NCI-H82 (cell line): ENCODE data around the gene ABHD11.
"Not testable (repeated sequence)": the region's sequence is repeated elsewhere in the genome, so short reads cannot be mapped to it uniquely, and the experiment has no call there.

Experiments
- DNase-seq: peaks from one replicate; lab custom pipeline; 2025; lab: John Stamatoyannopoulos, UW

The ABHD11 gene

DNA sequence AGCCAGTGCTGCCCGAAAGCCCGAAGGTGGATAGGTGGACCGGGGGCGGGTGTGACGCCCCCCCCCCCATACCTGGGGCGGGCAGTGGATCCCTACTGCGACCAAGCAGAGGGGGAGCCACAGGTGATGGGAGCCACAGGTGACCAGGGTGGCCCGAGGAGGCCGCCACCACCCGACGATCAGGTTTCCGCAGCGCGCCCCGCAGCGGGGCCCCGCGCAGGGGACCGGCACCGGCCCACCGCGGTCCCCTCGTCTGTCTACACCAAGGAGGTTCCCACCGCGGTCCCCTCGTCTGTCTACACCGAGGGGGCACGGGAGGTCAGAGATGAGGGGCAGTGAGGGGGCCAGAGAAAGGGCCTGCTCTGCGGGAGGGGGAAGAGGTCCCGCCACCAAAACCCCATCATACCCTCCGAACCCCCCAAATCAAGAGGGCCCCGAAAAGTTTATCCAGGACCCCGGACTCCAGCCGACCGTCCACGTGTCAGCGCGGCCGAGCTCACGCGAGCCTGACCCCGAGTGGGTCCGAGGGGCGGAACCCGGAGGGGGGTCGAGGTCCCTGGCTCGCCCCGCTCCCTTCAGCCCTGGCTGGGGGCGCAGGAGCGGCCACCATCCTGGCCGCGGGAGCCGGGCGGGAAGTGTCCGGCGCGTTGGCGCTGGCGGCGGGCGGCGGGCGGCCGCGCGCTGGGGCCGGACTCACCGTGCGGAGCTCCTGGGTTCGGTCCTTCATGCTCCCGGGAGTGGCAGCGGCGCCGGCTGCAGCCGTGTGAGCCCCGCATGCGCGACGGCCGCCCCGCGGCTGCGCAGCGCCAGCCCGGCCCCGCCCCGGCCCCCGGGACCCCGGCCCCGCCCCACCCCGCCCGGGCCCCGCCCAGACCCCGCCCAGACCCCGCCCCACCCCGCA lies 19.4 kb downstream of the ABHD11 start, which contains the start of gene STX1A:
Gene STX1A (minus strand): TSS at position 765 of the 901 bp plus-strand sequence. CDS start 38 bp downstream, at position 727.
- DNase-seq: peak; percentile 73

- no peak for DNase-seq
Observed at GRCh38 chr7:73718438-73718881, 20.1 kb downstream of the ABHD11 start.

- no peak for DNase-seq
Observed at GRCh38 chr7:73717991-73718405, 20.6 kb downstream of the ABHD11 start.

GRCh38 chr7:73717025-73717807 lies 21.4 kb downstream of the ABHD11 start:
- no peak for DNase-seq

GRCh38 chr7:73716318-73716890 lies 22.2 kb downstream of the ABHD11 start:
- peak; percentile 74 for DNase-seq

GRCh38 chr7:73715648-73716317 lies 22.8 kb downstream of the ABHD11 start:
- peak; percentile 75 for DNase-seq

DNA sequence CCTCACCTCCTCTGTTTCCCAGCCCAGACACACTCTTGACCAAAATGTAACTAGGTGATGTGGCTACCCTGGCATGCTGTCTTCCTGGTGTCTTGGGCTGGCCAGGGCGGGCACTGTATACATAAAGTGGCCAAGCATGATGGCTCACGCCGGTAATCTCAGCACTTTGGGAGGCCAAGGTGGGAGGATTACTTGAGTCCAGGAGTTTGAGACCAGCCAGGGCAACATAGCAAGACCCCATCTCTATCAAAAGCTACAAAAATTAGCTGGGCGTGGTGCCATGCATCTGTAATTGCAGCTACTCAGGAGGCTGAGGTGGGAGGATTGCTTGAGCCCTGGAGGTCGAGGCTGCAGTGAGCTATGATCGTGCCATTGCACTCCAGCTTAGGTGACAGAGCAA lies 25.3 kb downstream of the ABHD11 start:
- not testable (repeated sequence) for DNase-seq

DNA sequence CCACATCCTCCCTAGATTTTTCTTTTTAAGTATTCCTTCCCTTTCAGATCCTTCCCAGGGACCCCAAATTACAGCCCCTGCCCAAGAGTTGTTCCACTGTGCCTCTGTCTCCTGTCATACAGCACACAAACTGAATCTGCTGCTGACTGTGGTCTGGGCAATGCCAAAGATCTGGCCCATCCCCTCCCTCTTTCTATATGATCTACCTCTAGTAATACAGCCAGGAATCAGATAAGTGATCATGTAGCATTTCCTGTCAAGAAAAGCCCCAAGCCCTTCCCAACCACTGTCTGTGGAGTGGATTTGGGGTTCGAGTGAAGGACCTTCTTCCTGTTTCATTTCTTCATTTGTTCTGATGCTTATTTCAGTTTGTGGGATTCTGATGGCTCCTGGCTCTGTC lies 25.8 kb downstream of the ABHD11 start:
- DNase-seq: no peak

- no peak for DNase-seq
Observed at GRCh38 chr7:73708961-73709549, 29.5 kb downstream of the ABHD11 start.

DNA sequence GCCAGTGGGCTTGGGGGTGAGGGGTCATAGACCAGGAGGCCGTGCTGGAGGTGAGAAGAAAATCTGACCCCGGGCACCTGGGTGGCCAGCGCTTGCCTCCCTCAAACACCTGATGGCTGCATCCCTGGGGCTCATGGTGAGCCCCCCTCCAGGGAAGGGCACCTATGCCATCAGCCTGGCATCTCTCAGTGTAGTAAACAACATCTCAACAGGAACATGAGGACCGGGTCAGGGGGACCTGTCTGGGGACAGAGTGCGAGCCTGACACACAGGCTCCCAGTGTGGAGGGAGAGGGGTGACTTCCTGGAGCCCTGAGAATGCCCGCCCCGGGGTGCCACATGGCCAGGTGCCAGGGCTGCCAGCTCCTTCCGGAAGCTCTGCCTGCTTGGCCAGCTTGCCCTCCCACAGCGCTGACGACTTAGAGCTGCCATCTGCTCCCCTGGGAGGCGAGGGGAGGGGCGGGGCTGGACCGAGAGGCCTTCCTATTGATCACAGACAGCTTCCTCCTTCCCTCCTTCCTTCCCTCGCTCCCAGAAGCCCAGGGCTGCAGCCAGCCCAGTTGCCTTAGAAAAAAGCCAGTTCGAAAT lies 31.5 kb downstream of the ABHD11 start:
- DNase-seq: peak; percentile 92

DNA sequence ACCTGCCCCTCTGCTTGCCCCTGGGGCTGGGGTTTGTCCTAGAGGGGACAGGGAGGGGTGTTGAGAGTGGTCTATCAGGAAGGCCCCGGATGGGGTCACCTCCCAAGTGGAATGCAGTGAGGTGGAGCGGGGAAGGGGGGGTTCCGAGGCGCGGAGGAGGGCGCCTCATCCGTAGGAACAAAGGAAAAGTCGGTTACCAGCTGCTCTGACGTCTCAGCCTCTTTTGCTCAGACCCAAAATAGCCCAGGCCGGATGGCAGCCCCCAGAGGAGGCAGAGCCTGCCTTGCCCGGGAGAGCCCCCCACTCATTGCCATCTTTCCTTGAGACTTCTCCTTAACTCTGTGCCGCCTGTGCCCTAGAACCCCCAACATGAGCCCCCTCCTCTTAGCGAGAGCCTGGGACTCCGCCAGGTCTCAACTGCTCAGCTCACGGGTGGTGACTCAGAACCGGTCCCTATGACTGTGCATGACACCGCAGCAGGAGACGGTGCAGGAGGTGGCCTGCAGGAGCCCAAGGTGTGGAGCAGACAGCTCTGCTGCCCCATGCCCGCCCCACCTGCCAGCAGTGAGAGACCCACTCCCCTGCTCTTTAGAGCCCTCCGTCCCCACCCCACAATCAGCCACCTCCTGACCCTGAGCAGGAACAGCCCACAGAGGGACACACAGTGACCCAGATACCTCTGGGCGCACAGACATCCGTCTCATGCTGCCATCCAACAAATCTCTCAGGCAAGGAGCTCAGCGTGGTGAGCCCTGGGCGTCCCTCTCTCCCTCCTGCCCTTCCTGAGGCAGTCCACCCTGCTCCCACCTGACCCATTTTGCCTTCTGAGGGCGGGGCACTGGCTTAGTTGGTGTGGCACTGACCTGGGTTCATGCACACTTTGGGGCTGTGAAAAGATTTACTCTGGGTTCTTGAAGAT lies 32.2 kb downstream of the ABHD11 start:
- peak; percentile 53 for DNase-seq

- no peak for DNase-seq
Observed at GRCh38 chr7:73705551-73705920, 33.1 kb downstream of the ABHD11 start.

- DNase-seq: peak; percentile 86
Observed at GRCh38 chr7:73704640-73705550, 33.7 kb downstream of the ABHD11 start.

- peak; percentile 94 for DNase-seq
Observed at GRCh38 chr7:73703757-73704639, 34.6 kb downstream of the ABHD11 start.

- no peak for DNase-seq
Observed at GRCh38 chr7:73703225-73703624, 35.4 kb downstream of the ABHD11 start.

DNA sequence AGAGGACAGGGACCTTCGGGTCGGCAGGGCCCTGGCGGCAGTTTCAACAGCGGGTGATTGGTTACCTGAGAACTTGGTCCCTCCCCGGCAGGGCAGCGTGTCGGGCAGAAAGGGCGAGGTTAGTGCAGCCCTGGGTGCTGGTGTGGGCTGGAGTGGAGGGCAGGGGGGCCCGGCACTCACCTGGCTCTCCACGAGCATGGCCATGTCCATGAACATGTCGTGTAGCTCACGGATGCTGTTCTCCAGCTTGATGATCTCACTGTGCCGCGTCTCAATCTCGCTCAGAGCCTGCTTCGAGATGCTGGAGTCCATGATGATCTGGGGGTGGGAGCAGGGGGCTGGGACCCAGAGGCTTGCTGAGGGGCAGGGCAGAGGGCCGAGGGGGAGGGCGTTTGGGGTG lies 35.9 kb downstream of the ABHD11 start:
- no peak for DNase-seq

GRCh38 chr7:73702226-73702625 lies 36.4 kb downstream of the ABHD11 start:
- no peak for DNase-seq
